ENCODE results near the gene COL4A5.

The COL4A5 gene

GRCh38 chrX:108412783-108413182 lies 26.9 kb upstream of the COL4A5 start:
- TF ChIP-seq, protein P1, sequence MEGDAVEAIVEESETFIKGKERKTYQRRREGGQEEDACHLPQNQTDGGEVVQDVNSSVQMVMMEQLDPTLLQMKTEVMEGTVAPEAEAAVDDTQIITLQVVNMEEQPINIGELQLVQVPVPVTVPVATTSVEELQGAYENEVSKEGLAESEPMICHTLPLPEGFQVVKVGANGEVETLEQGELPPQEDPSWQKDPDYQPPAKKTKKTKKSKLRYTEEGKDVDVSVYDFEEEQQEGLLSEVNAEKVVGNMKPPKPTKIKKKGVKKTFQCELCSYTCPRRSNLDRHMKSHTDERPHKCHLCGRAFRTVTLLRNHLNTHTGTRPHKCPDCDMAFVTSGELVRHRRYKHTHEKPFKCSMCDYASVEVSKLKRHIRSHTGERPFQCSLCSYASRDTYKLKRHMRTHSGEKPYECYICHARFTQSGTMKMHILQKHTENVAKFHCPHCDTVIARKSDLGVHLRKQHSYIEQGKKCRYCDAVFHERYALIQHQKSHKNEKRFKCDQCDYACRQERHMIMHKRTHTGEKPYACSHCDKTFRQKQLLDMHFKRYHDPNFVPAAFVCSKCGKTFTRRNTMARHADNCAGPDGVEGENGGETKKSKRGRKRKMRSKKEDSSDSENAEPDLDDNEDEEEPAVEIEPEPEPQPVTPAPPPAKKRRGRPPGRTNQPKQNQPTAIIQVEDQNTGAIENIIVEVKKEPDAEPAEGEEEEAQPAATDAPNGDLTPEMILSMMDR (IDR thresholded peaks at IDR 0.05; ENCODE audit: borderline replicate concordance, control extremely low read depth, extremely low read depth, insufficient read depth, missing control alignments), result no peak
- in situ Hi-C loops (cut with MboI; ENCODE audit: low sequenced_read_pairs, unreplicated experiment), result no loop called here
- no peak for DNase-seq (ENCODE audit: low spot score)

DNA sequence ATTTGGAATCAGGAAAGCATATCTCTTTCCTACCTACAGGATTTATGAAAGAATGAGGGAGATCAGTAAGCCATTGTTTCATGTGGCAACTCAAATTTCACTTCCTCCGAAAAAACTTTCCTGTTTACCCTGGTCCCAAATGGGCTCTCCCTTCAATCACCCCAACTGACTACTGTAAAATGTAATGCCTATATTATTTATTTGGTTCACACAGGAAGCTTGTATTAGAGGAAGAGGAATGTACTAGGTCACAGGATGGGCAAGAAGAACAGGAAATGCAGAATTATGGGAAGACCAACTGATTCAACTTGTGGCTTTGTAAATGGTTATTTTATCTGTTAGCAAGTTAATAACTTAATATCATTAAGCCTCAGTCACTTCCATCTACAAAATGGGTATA lies 24.5 kb upstream of the COL4A5 start:
- no peak for DNase-seq (ENCODE audit: low spot score)
- TF ChIP-seq, protein P1 (IDR thresholded peaks at IDR 0.05; ENCODE audit: borderline replicate concordance, control extremely low read depth, extremely low read depth, insufficient read depth, missing control alignments), result no peak
- in situ Hi-C loops (cut with MboI; ENCODE audit: low sequenced_read_pairs, unreplicated experiment), result no loop called here

GRCh38 chrX:108415891-108416290 lies 23.7 kb upstream of the COL4A5 start:
- TF ChIP-seq, protein P1 (IDR thresholded peaks at IDR 0.05; ENCODE audit: borderline replicate concordance, control extremely low read depth, extremely low read depth, insufficient read depth, missing control alignments), result no peak
- in situ Hi-C loops (cut with MboI; ENCODE audit: low sequenced_read_pairs, unreplicated experiment), result no loop called here

GRCh38 chrX:108417257-108417656 lies 22.4 kb upstream of the COL4A5 start:
- in situ Hi-C loops (cut with MboI; ENCODE audit: low sequenced_read_pairs, unreplicated experiment), result no loop called here
- TF ChIP-seq, protein P1 (IDR thresholded peaks at IDR 0.05; ENCODE audit: borderline replicate concordance, control extremely low read depth, extremely low read depth, insufficient read depth, missing control alignments), result no peak
- DNase-seq (ENCODE audit: low spot score), result no peak

More at GRCh38 chrX:108415891-108416290, 23.7 kb upstream of the COL4A5 start:
- DNase-seq (ENCODE audit: low spot score), result no peak

- in situ Hi-C loops (cut with MboI; ENCODE audit: low sequenced_read_pairs, unreplicated experiment), result no loop called here
- TF ChIP-seq, protein P1 (IDR thresholded peaks at IDR 0.05; ENCODE audit: borderline replicate concordance, control extremely low read depth, extremely low read depth, insufficient read depth, missing control alignments), result no peak
- DNase-seq (ENCODE audit: low spot score), result no peak
Measured at GRCh38 chrX:108419401-108419800, 20.2 kb upstream of the COL4A5 start.

GRCh38 chrX:108420481-108420880 lies 19.2 kb upstream of the COL4A5 start:
- no peak for DNase-seq (ENCODE audit: low spot score)
- TF ChIP-seq, protein P1 (IDR thresholded peaks at IDR 0.05; ENCODE audit: borderline replicate concordance, control extremely low read depth, extremely low read depth, insufficient read depth, missing control alignments), result no peak
- in situ Hi-C loops (cut with MboI; ENCODE audit: low sequenced_read_pairs, unreplicated experiment), result no loop called here

- TF ChIP-seq, protein P1 (IDR thresholded peaks at IDR 0.05; ENCODE audit: borderline replicate concordance, control extremely low read depth, extremely low read depth, insufficient read depth, missing control alignments), result no peak
- in situ Hi-C loops (cut with MboI; ENCODE audit: low sequenced_read_pairs, unreplicated experiment), result no loop called here
- DNase-seq (ENCODE audit: low spot score), result no peak
Measured at GRCh38 chrX:108426262-108426661, 13.4 kb upstream of the COL4A5 start.

All from GM13976 (cell line).